AG04449 (cell line): Measurements from ENCODE around the gene STAMBPL1.

Experiments used
- CTCF ChIA-PET: fragments of 350-600 bp; formaldehyde crosslinking; extraction: SDS; loops from one replicate; lab custom pipeline; 2021; ENCODE audit warnings: antibody characterized with exemption; lab: Yijun Ruan, JAX
- POLR2A ChIA-PET: fragments of 400-600, 350-600 bp; formaldehyde crosslinking; extraction: SDS; loops from one replicate; lab custom pipeline; 2020; ENCODE audit warnings: antibody characterized with exemption, inconsistent platforms; lab: Yijun Ruan, JAX
- DNase-seq: peaks from one replicate; pipeline ENCODE4 v3.0.0-alpha.2; 2010; ENCODE audit warnings: low read depth, low spot score
- H3K4me3 ChIP-seq: 2 replicates; pipeline ENCODE4 v1.5.1; 2011; ENCODE audit warnings: low read depth, mild to moderate bottlenecking, control low read depth, low read length
- TF ChIP-seq, protein P1 (sequence below): IDR thresholded peaks from one replicate; pipeline ENCODE4 v1.5.1; 2011; ENCODE audit warnings: mild to moderate bottlenecking, moderate library complexity, low read length, control low read depth, inconsistent platforms; ENCODE audit not compliant: insufficient read depth; ENCODE audit errors: missing control alignments

Gene STAMBPL1

GRCh38 chr10:88971221-88972061 is 91.4 kb downstream of the STAMBPL1 start:
- CTCF ChIA-PET: interaction anchor here (1.0 to 2.5 kb wide), 4 partner anchors 11 to 247 kb away, joined by 4 to 7 read pairs (median 6); no protein-coding TSS in a partner anchor
- POLR2A ChIA-PET: no interaction called here
- no peak for DNase-seq
- no peak overlapping the region for H3K4me3 ChIP-seq
- TF ChIP-seq, protein P1, sequence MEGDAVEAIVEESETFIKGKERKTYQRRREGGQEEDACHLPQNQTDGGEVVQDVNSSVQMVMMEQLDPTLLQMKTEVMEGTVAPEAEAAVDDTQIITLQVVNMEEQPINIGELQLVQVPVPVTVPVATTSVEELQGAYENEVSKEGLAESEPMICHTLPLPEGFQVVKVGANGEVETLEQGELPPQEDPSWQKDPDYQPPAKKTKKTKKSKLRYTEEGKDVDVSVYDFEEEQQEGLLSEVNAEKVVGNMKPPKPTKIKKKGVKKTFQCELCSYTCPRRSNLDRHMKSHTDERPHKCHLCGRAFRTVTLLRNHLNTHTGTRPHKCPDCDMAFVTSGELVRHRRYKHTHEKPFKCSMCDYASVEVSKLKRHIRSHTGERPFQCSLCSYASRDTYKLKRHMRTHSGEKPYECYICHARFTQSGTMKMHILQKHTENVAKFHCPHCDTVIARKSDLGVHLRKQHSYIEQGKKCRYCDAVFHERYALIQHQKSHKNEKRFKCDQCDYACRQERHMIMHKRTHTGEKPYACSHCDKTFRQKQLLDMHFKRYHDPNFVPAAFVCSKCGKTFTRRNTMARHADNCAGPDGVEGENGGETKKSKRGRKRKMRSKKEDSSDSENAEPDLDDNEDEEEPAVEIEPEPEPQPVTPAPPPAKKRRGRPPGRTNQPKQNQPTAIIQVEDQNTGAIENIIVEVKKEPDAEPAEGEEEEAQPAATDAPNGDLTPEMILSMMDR: no peak
